Body of pancreas (tissue), 4 donors: Measurements from ENCODE around the gene CBFA2T3.

Experiments used
- POLR2A ChIP-seq, 3 donors: fragments of 450-650 bp; IDR thresholded peaks; one replicate each; pipeline ENCODE4 v1.6.1; 2016; ENCODE audit warnings: antibody characterized with exemption in 3 of 3, mild to moderate bottlenecking in 2 of 3
- TF ChIP-seq, protein P1 (sequence below), 7 experiments: fragments of 450-650 bp in 4 of 7; fragments of 200-600 bp in 3 of 7; sonication (generic) in 3 of 7; IDR thresholded peaks; one replicate each; pipeline ENCODE4 v1.5.1; 2016 to 2019; ENCODE audit warnings: antibody characterized with exemption in 7 of 7

- TF ChIP-seq, protein P1, sequence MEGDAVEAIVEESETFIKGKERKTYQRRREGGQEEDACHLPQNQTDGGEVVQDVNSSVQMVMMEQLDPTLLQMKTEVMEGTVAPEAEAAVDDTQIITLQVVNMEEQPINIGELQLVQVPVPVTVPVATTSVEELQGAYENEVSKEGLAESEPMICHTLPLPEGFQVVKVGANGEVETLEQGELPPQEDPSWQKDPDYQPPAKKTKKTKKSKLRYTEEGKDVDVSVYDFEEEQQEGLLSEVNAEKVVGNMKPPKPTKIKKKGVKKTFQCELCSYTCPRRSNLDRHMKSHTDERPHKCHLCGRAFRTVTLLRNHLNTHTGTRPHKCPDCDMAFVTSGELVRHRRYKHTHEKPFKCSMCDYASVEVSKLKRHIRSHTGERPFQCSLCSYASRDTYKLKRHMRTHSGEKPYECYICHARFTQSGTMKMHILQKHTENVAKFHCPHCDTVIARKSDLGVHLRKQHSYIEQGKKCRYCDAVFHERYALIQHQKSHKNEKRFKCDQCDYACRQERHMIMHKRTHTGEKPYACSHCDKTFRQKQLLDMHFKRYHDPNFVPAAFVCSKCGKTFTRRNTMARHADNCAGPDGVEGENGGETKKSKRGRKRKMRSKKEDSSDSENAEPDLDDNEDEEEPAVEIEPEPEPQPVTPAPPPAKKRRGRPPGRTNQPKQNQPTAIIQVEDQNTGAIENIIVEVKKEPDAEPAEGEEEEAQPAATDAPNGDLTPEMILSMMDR (IDR thresholded peaks at IDR 0.05) = no peak
- TF ChIP-seq POLR2A (IDR thresholded peaks at IDR 0.05) = no peak
Measured at GRCh38 chr16:88848557-88848956, 128.4 kb downstream of the CBFA2T3 start.
